ENCODE measurements around the gene RGPD8. TPM values are rescaled to one million over a fixed set of nuclear protein-coding genes. Genes with fewer than 3 reads are reported as not detected.

Gene RGPD8
- total and polyA plus RNA-seq, 2 of the 13 experiments (the other 11 are each of a cell fraction or from before 2014, with no cell fraction given) = 2.3 to 12.8 TPM

DNA sequence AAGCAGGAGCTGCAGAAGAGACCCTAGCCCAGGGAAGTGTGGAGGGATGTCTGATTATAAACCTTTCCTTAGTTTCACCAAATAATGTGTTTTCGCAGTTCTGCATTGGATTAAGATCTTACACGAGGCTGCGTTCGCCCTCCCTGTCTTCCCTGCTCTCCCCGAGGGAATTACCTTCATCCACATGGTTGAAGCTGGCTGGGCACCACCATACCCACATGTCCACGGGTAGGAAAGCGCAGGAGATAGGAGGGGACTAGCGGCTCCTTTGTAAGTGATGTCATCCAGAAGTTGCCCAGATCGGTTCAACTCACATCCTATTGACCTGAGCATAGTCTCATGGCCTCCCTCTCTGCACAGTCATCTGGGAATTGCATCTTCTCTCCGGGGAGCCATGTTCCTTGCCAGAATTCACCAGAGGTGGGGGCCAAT lies 49.6 kb upstream of the RGPD8 start (continued):
- TF ChIP-seq ZNF20 (CRISPR knock-in tag; IDR thresholded peaks at IDR 0.05) = no peak
- no peak for TF ChIP-seq TOE1 (CRISPR knock-in tag; IDR thresholded peaks at IDR 0.05)
- TF ChIP-seq, protein P1, sequence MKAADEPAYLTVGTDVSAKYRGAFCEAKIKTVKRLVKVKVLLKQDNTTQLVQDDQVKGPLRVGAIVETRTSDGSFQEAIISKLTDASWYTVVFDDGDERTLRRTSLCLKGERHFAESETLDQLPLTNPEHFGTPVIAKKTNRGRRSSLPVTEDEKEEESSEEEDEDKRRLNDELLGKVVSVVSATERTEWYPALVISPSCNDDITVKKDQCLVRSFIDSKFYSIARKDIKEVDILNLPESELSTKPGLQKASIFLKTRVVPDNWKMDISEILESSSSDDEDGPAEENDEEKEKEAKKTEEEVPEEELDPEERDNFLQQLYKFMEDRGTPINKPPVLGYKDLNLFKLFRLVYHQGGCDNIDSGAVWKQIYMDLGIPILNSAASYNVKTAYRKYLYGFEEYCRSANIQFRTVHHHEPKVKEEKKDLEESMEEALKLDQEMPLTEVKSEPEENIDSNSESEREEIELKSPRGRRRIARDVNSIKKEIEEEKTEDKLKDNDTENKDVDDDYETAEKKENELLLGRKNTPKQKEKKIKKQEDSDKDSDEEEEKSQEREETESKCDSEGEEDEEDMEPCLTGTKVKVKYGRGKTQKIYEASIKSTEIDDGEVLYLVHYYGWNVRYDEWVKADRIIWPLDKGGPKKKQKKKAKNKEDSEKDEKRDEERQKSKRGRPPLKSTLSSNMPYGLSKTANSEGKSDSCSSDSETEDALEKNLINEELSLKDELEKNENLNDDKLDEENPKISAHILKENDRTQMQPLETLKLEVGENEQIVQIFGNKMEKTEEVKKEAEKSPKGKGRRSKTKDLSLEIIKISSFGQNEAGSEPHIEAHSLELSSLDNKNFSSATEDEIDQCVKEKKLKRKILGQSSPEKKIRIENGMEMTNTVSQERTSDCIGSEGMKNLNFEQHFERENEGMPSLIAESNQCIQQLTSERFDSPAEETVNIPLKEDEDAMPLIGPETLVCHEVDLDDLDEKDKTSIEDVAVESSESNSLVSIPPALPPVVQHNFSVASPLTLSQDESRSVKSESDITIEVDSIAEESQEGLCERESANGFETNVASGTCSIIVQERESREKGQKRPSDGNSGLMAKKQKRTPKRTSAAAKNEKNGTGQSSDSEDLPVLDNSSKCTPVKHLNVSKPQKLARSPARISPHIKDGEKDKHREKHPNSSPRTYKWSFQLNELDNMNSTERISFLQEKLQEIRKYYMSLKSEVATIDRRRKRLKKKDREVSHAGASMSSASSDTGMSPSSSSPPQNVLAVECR (CRISPR knock-in tag; IDR thresholded peaks at IDR 0.05; ENCODE audit: borderline replicate concordance) = no peak; the same call in 1 of the 2 replicates
- TF ChIP-seq REL (CRISPR knock-in tag; conservative IDR thresholded peaks at IDR 0.05) = no peak
- TF ChIP-seq, protein P2, sequence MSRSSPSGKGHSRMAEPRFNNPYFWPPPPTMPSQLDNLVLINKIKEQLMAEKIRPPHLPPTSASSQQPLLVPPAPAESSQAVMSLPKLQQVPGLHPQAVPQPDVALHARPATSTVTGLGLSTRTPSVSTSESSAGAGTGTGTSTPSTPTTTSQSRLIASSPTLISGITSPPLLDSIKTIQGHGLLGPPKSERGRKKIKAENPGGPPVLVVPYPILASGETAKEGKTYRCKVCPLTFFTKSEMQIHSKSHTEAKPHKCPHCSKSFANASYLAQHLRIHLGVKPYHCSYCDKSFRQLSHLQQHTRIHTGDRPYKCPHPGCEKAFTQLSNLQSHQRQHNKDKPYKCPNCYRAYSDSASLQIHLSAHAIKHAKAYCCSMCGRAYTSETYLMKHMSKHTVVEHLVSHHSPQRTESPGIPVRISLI (CRISPR knock-in tag; IDR thresholded peaks at IDR 0.05; ENCODE audit: borderline replicate concordance) = no peak
- no peak for TF ChIP-seq CENPX (CRISPR knock-in tag; IDR thresholded peaks at IDR 0.05)
- TF ChIP-seq ZNF768 (CRISPR knock-in tag; IDR thresholded peaks at IDR 0.05) = no peak
- peak; percentile 27; the same call in 1 of the 2 replicates for TF ChIP-seq RARA (CRISPR knock-in tag; IDR thresholded peaks at IDR 0.05)
- no peak for TF ChIP-seq SRSF4 (IDR thresholded peaks at IDR 0.05; ENCODE audit: low read depth, low read length, poor library complexity, severe bottlenecking)
- TF ChIP-seq, protein P3, sequence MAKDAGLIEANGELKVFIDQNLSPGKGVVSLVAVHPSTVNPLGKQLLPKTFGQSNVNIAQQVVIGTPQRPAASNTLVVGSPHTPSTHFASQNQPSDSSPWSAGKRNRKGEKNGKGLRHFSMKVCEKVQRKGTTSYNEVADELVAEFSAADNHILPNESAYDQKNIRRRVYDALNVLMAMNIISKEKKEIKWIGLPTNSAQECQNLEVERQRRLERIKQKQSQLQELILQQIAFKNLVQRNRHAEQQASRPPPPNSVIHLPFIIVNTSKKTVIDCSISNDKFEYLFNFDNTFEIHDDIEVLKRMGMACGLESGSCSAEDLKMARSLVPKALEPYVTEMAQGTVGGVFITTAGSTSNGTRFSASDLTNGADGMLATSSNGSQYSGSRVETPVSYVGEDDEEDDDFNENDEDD (CRISPR knock-in tag; IDR thresholded peaks at IDR 0.05; ENCODE audit: borderline replicate concordance) = no peak
- TF ChIP-seq, protein P4, sequence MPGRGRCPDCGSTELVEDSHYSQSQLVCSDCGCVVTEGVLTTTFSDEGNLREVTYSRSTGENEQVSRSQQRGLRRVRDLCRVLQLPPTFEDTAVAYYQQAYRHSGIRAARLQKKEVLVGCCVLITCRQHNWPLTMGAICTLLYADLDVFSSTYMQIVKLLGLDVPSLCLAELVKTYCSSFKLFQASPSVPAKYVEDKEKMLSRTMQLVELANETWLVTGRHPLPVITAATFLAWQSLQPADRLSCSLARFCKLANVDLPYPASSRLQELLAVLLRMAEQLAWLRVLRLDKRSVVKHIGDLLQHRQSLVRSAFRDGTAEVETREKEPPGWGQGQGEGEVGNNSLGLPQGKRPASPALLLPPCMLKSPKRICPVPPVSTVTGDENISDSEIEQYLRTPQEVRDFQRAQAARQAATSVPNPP (CRISPR knock-in tag; IDR thresholded peaks at IDR 0.05) = no peak
- TF ChIP-seq SRY (CRISPR knock-in tag; IDR thresholded peaks at IDR 0.05) = no peak
- TF ChIP-seq, protein P5, sequence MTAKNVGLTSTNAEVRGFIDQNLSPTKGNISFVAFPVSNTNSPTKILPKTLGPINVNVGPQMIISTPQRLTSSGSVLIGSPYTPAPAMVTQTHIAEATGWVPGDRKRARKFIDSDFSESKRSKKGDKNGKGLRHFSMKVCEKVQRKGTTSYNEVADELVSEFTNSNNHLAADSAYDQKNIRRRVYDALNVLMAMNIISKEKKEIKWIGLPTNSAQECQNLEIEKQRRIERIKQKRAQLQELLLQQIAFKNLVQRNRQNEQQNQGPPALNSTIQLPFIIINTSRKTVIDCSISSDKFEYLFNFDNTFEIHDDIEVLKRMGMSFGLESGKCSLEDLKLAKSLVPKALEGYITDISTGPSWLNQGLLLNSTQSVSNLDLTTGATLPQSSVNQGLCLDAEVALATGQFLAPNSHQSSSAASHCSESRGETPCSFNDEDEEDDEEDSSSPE (CRISPR knock-in tag; IDR thresholded peaks at IDR 0.05) = no peak
- TF ChIP-seq ZNF446 (CRISPR knock-in tag; IDR thresholded peaks at IDR 0.05) = no peak
- TF ChIP-seq, protein P6, sequence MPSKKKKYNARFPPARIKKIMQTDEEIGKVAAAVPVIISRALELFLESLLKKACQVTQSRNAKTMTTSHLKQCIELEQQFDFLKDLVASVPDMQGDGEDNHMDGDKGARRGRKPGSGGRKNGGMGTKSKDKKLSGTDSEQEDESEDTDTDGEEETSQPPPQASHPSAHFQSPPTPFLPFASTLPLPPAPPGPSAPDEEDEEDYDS (CRISPR knock-in tag; IDR thresholded peaks at IDR 0.05) = 0 out of 2 replicates have a peak, but pooled peaks have one; percentile 29
- no peak for TF ChIP-seq RXRA (CRISPR knock-in tag; IDR thresholded peaks at IDR 0.05)
- TF ChIP-seq TBX3 (IDR thresholded peaks at IDR 0.05; ENCODE audit: borderline replicate concordance) = no peak
- TF ChIP-seq, protein P7, sequence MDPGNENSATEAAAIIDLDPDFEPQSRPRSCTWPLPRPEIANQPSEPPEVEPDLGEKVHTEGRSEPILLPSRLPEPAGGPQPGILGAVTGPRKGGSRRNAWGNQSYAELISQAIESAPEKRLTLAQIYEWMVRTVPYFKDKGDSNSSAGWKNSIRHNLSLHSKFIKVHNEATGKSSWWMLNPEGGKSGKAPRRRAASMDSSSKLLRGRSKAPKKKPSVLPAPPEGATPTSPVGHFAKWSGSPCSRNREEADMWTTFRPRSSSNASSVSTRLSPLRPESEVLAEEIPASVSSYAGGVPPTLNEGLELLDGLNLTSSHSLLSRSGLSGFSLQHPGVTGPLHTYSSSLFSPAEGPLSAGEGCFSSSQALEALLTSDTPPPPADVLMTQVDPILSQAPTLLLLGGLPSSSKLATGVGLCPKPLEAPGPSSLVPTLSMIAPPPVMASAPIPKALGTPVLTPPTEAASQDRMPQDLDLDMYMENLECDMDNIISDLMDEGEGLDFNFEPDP (CRISPR knock-in tag; conservative IDR thresholded peaks at IDR 0.05) = no peak
- TF ChIP-seq SOX6 (IDR thresholded peaks at IDR 0.05) = no peak
- TF ChIP-seq SOX6 (CRISPR knock-in tag; IDR thresholded peaks at IDR 0.05) = no peak

Measured in HepG2 (cell line).